Measurements from ENCODE around the gene ARSJ.

ARSJ gene

GRCh38 chr4:113967687-113968086, 11.8 kb downstream of the ARSJ start:
- peaks cover 6% of the 10 kb centered on the region; the same call in 1 of the 2 replicates for H3K4me1 ChIP-seq
- H3K4me3 ChIP-seq (ENCODE audit: low read depth, low read length), result no peak overlapping the region
- no peak for DNase-seq
- no peaks in the 10 kb centered on the region for H3K27me3 ChIP-seq
- no peaks in the 10 kb centered on the region for H3K9me3 ChIP-seq
- H3K36me3 ChIP-seq, result no peaks in the 10 kb centered on the region
- no peak for TF ChIP-seq CTCF (IDR thresholded peaks at IDR 0.05; ENCODE audit: low read depth, low read length)

GRCh38 chr4:113962719-113963265, 16.7 kb downstream of the ARSJ start:
- Histone ChIP-seq H3K4me3 (ENCODE audit: low read depth, low read length) (no peak overlapping the region), H3K36me3 (no peaks in the 10 kb centered on the region), H3K9me3 (no peaks in the 10 kb centered on the region), H3K27me3 (no peaks in the 10 kb centered on the region), H3K4me1 (no peaks in the 10 kb centered on the region)
- no peak for TF ChIP-seq CTCF (IDR thresholded peaks at IDR 0.05; ENCODE audit: low read depth, low read length)
- no peak for DNase-seq

GRCh38 chr4:113962016-113962347, 17.5 kb downstream of the ARSJ start:
- no peaks in the 10 kb centered on the region for H3K4me1 ChIP-seq
- no peak overlapping the region for H3K4me3 ChIP-seq (ENCODE audit: low read depth, low read length)
- DNase-seq, result no peak
- H3K36me3 ChIP-seq, result no peaks in the 10 kb centered on the region
- H3K9me3 ChIP-seq, result no peaks in the 10 kb centered on the region
- no peaks in the 10 kb centered on the region for H3K27me3 ChIP-seq
- TF ChIP-seq CTCF (IDR thresholded peaks at IDR 0.05; ENCODE audit: low read depth, low read length), result no peak

- Histone ChIP-seq H3K27me3 (no peaks in the 10 kb centered on the region), H3K36me3 (no peaks in the 10 kb centered on the region), H3K9me3 (no peaks in the 10 kb centered on the region), H3K4me3 (ENCODE audit: low read depth, low read length) (no peak overlapping the region), H3K4me1 (no peaks in the 10 kb centered on the region)
- no peak for TF ChIP-seq CTCF (IDR thresholded peaks at IDR 0.05; ENCODE audit: low read depth, low read length)
- DNase-seq, result no peak
Measured at GRCh38 chr4:113960684-113961321, 18.6 kb downstream of the ARSJ start.

- no peaks in the 10 kb centered on the region for H3K9me3 ChIP-seq
- no peak overlapping the region for H3K4me3 ChIP-seq (ENCODE audit: low read depth, low read length)
- H3K27me3 ChIP-seq, result no peaks in the 10 kb centered on the region
- no peak for TF ChIP-seq CTCF (IDR thresholded peaks at IDR 0.05; ENCODE audit: low read depth, low read length)
- no peaks in the 10 kb centered on the region for H3K36me3 ChIP-seq
- no peaks in the 10 kb centered on the region for H3K4me1 ChIP-seq
- no peak for DNase-seq
Measured at GRCh38 chr4:113959539-113959937, 19.9 kb downstream of the ARSJ start.

- Histone ChIP-seq H3K36me3 (no peaks in the 10 kb centered on the region), H3K27me3 (no peaks in the 10 kb centered on the region), H3K9me3 (no peaks in the 10 kb centered on the region), H3K4me3 (ENCODE audit: low read depth, low read length) (no peak overlapping the region), H3K4me1 (no peaks in the 10 kb centered on the region)
- TF ChIP-seq CTCF (IDR thresholded peaks at IDR 0.05; ENCODE audit: low read depth, low read length), result no peak
- DNase-seq, result no peak
Measured at GRCh38 chr4:113958766-113959538, 20.5 kb downstream of the ARSJ start.

All from BE2C (cell line).